Panc1 (cell line): Measurements from ENCODE around the gene CHRM4. TPM values are rescaled to one million over a fixed set of nuclear protein-coding genes. Genes with fewer than 3 reads are reported as not detected.
A peak's percentile ranks its signal among the peaks of the same experiment; 100 is the strongest.

Experiments used
- ATAC-seq: fragments of 200-7000 bp; cut with Tn5 transposase; 2 replicates; pipeline ENCODE4 v1.9.1; 2020; ENCODE audit warnings: mild to moderate bottlenecking, moderate library complexity
- BruUV-seq: library from RNA; stranded (reverse); fragments of 400-500 nt; replicated peaks from 2 replicates; lab custom pipeline; 2021; lab: Mats Ljungman, UMichigan
- CTCF ChIA-PET: fragments of 300-600 bp; sonication (Branson Sonifier 250); formaldehyde crosslinking; loops from one replicate; lab custom pipeline; 2022; ENCODE audit warnings: antibody characterized with exemption; lab: Charles Lee
- POLR2A ChIA-PET: fragments of 300-600 bp; sonication (Branson Sonifier 250); formaldehyde crosslinking; loops from one replicate; lab custom pipeline; 2022; ENCODE audit warnings: antibody characterized with exemption; lab: Charles Lee
- DNase-seq: peaks from one replicate; pipeline ENCODE4 v3.0.0-alpha.2; 2010; ENCODE audit warnings: low read depth, low spot score
- H3K27ac ChIP-seq: 2 replicates; pipeline ENCODE4 v1.5.1; 2011; ENCODE audit warnings: mild to moderate bottlenecking, low read length, inconsistent platforms
- H3K27me3 ChIP-seq: fragments of 200-500 bp; sonication (Bioruptor generic); 2 replicates; pipeline ENCODE4 v1.6.0; 2014; ENCODE audit warnings: low read length, inconsistent platforms; ENCODE audit not compliant: control insufficient read depth, insufficient read depth
- H3K36me3 ChIP-seq: fragments of 200-500 bp; sonication (Bioruptor generic); 2 replicates; pipeline ENCODE4 v1.5.1; 2014; ENCODE audit warnings: inconsistent platforms, mild to moderate bottlenecking, low read length, moderate library complexity; ENCODE audit not compliant: control insufficient read depth, insufficient read depth
- H3K4me1 ChIP-seq: 2 replicates; pipeline ENCODE4 v1.5.1; 2011; ENCODE audit warnings: inconsistent platforms, mild to moderate bottlenecking, low read length, moderate library complexity; ENCODE audit not compliant: control insufficient read depth, insufficient read depth
- H3K4me3 ChIP-seq, 2 experiments: 2 replicates each; pipeline ENCODE4 v1.5.1; 2011 to 2012; ENCODE audit warnings: low read depth in 2 of 2, low read length in 2 of 2, mild to moderate bottlenecking in 2 of 2, inconsistent platforms in 1 of 2, moderate library complexity in 1 of 2
- H3K9me3 ChIP-seq: fragments of 200-500 bp; sonication (Bioruptor generic); 2 replicates; pipeline ENCODE4 v1.5.1; 2014; ENCODE audit warnings: low read depth, mild to moderate bottlenecking, inconsistent platforms, low read length, moderate library complexity; ENCODE audit not compliant: control insufficient read depth, insufficient read depth
- CTCF ChIP-seq: fragments of 450-650 bp; IDR thresholded peaks from 2 replicates; pipeline ENCODE4 v1.5.1; 2017; ENCODE audit warnings: mild to moderate bottlenecking
- POLR2AphosphoS5 ChIP-seq: IDR thresholded peaks from 2 replicates; pipeline ENCODE4 v1.6.1; 2012; ENCODE audit warnings: mild to moderate bottlenecking, low read depth, low read length, moderate library complexity
- REST ChIP-seq, 2 experiments: IDR thresholded peaks; 2 replicates each; pipeline ENCODE4 v1.6.1; 2011 to 2012; ENCODE audit warnings: low read depth in 2 of 2, control low read depth in 1 of 2, low read length in 1 of 2, mild to moderate bottlenecking in 1 of 2, moderate library complexity in 1 of 2; ENCODE audit not compliant: insufficient read depth in 1 of 2
- SIN3A ChIP-seq: IDR thresholded peaks from 2 replicates; pipeline ENCODE4 v1.6.1; 2012; ENCODE audit warnings: low read depth, mild to moderate bottlenecking, low read length, moderate library complexity, borderline replicate concordance; ENCODE audit not compliant: insufficient read depth
- TCF7L2 ChIP-seq: IDR thresholded peaks from 2 replicates; pipeline ENCODE4 v1.6.1; 2011; ENCODE audit warnings: mild to moderate bottlenecking, low read depth, low read length, inconsistent platforms
- in situ Hi-C: cut with HindIII; loops from 2 replicates; pipeline ENCODE4 v1.10.0; 2016; ENCODE audit warnings: low sequenced_read_pairs, low pct_unique_long_range_greater_than_20kb
- intact Hi-C: fragments of 100-400 bp; cut with micrococcal nuclease; formaldehyde crosslinking; loops from one replicate; pipeline ENCODE4 v1.10.0; 2022; ENCODE audit not compliant: unreplicated experiment
- total RNA-seq: library from RNA; stranded (reverse); gene quantifications from one replicate; pipeline ENCODE4 v1.2.1, GENCODE V29; 2021; ENCODE audit not compliant: unreplicated experiment

Gene CHRM4
- total RNA-seq, 1 experiment from 2014 or later = 3.1 TPM

- Histone ChIP-seq H3K27ac (peak overlapping the region; percentile 59), H3K27me3 (no peaks in the 10 kb centered on the region), H3K9me3 (no peaks in the 10 kb centered on the region), H3K4me3 (peak overlapping the region; percentile 51 to 59), H3K4me1 (peaks cover 16% of the 10 kb centered on the region), H3K36me3 (no peaks in the 10 kb centered on the region; the same call in 1 of the 2 replicates)
- DNase-seq = no peak
- CTCF ChIA-PET = interaction anchor here (0.5 kb wide), 1 partner anchor 9 kb away, joined by 4 read pairs; the partner anchor contains the start of gene CHRM4
- in situ Hi-C loops = no loop called here
- POLR2A ChIA-PET = no interaction called here
- TSS peak; percentile 96 for BruUV-seq
- no peak for TF ChIP-seq SIN3A
- TF ChIP-seq POLR2AphosphoS5 = no peak
- TF ChIP-seq TCF7L2 = no peak
- TF ChIP-seq CTCF = no peak
- no peak for TF ChIP-seq REST (IDR thresholded peaks at IDR 0.05; ENCODE audit: insufficient read depth in 1 of 2, low read depth in 2 of 2, low read length in 1 of 2)
- intact Hi-C loops = no loop called here
- peak; percentile 37 for ATAC-seq
Measured at GRCh38 chr11:46381819-46382645, 9.5 kb downstream of the CHRM4 start.

GRCh38 chr11:46381048-46381818 lies 10.3 kb downstream of the CHRM4 start, which contains the start of gene MDK:
Gene MDK (plus strand): TSS chr11:46381669. CDS start chr11:46382058, 389 bp downstream.
- Histone ChIP-seq H3K4me1 (peaks cover 16% of the 10 kb centered on the region), H3K4me3 (peak within 1 kb of the TSS; percentile 51 to 59), H3K27me3 (no peaks in the 10 kb centered on the region), H3K9me3 (no peaks in the 10 kb centered on the region), H3K27ac (peak within 1 kb of the TSS; percentile 79), H3K36me3 (no peaks in the 10 kb centered on the region; the same call in 1 of the 2 replicates)
- no TSS peak for BruUV-seq
- intact Hi-C loops = no loop called here
- peak; percentile 20 for ATAC-seq
- in situ Hi-C loops = no loop called here
- no peak for DNase-seq
- ChIA-PET CTCF (no interaction called here), POLR2A (no interaction called here)
- TF ChIP-seq CTCF (no peak), SIN3A (no peak), POLR2AphosphoS5 (0 out of 2 replicates have a peak, but pooled peaks have one; percentile 18), TCF7L2 (no peak), REST (IDR thresholded peaks at IDR 0.05; ENCODE audit: insufficient read depth in 1 of 2, low read depth in 2 of 2, low read length in 1 of 2) (no peak)
